ENCODE measurements around the gene CNEP1R1. TPM values are rescaled to one million over a fixed set of nuclear protein-coding genes. Genes with fewer than 3 reads are reported as not detected.

Gene CNEP1R1
- total and polyA plus RNA-seq, 2 of the 8 experiments (the other 6 are each of a cell fraction or from before 2014, with no cell fraction given), result 10.6 to 13.6 TPM

- no peak for TF ChIP-seq CHD7 (IDR thresholded peaks at IDR 0.05; ENCODE audit: insufficient replicate concordance, low read length)
Observed at GRCh38 chr16:49980166-49980565, 44.9 kb upstream of the CNEP1R1 start (continued).
